ENCODE measurements around the gene NCAPD2. TPM values are rescaled to one million over a fixed set of nuclear protein-coding genes. Genes with fewer than 3 reads are reported as not detected.
A peak's percentile ranks its signal among the peaks of the same experiment; 100 is the strongest.
"Not testable (repeated sequence)": the region's sequence is repeated elsewhere in the genome, so short reads cannot be mapped to it uniquely, and the experiment has no call there.

NCAPD2 gene
- total and polyA plus RNA-seq, 7 donors: 9.0 to 89.5 (median 13.3) TPM

DNA sequence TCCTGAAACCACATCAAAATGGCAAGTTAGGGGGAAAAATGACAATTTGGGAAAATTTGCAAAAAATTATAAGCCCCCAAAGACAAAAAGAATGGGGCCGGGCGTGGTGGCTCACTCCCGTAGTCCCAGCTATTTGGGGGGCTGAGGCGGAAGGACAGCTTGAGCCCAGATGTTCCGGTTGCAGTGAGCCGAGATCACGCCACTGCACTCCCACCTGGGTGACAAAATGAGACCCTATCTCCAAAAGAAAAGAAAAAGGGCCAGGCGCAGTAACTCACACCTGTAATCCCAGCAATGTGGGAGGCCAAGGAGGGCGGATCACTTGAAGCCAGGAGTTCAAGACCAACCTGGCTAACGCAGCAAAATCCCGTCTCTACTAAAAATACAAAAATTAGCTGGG, 21.4 kb upstream of the NCAPD2 start:
- Histone ChIP-seq H3K27me3 (no peaks in the 10 kb centered on the region), H3K4me3 (no peak overlapping the region), H3K36me3 (no peaks in the 10 kb centered on the region), H3K4me1 (peaks cover 0 to 45% (median 36%) of the 10 kb centered on the region in 4 donors), H3K27ac (no peak overlapping the region), H3K9me3 (no peaks in the 10 kb centered on the region)
- 91% methylated on average over 11 of the region's 11 CpGs for WGBS, 2 donors
- DNase-seq: no peak
- intact Hi-C loops (cut with DNase I): no loop called here
- TF ChIP-seq EP300 (IDR thresholded peaks at IDR 0.05) (no peak), POLR2A (IDR thresholded peaks at IDR 0.05) (no peak), POLR2AphosphoS5 (IDR thresholded peaks at IDR 0.05) (no peak)
- TF ChIP-seq, protein P1, sequence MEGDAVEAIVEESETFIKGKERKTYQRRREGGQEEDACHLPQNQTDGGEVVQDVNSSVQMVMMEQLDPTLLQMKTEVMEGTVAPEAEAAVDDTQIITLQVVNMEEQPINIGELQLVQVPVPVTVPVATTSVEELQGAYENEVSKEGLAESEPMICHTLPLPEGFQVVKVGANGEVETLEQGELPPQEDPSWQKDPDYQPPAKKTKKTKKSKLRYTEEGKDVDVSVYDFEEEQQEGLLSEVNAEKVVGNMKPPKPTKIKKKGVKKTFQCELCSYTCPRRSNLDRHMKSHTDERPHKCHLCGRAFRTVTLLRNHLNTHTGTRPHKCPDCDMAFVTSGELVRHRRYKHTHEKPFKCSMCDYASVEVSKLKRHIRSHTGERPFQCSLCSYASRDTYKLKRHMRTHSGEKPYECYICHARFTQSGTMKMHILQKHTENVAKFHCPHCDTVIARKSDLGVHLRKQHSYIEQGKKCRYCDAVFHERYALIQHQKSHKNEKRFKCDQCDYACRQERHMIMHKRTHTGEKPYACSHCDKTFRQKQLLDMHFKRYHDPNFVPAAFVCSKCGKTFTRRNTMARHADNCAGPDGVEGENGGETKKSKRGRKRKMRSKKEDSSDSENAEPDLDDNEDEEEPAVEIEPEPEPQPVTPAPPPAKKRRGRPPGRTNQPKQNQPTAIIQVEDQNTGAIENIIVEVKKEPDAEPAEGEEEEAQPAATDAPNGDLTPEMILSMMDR (IDR thresholded peaks at IDR 0.05): no peak

DNA sequence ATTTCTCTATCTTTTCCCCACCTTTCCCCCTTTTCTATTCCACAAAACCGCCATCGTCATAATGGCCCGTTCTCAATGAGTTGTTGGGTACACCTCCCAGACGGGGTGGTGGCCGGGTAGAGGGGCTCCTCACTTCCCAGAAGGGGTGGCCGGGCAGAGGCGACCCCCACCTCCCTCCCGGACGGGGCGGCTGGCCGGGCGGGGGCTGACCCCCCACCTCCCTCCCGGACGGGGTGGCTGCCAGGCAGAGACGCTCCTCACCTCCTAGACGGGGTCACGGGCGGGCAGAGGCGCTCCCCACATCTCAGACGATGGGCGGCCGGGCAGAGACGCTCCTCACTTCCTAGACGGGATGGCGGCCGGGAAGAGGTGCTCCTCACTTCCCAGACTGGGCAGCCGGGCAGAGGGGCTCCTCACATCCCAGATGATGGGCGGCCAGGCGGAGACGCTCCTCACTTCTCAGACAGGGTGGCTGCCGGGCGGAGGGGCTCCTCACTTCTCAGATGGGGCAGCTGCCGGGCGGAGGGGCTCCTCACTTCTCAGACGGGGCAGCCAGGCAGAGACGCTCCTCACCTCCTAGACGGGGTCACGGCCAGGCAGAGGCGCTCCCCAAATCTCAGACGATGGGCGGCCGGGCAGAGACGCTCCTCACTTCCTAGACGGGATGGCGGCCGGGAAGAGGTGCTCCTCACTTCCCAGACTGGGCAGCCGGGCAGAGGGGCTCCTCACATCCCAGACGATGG, 18.5 kb upstream of the NCAPD2 start:
- H3K27me3 ChIP-seq; H3K9me3 ChIP-seq; intact Hi-C loops (cut with DNase I); H3K4me3 ChIP-seq; H3K27ac ChIP-seq; H3K36me3 ChIP-seq; DNase-seq: not testable (repeated sequence)
- 93 to 95% methylated on average over 46 to 47 of the region's 48 CpGs for WGBS, 2 donors
- H3K4me1 ChIP-seq: peaks cover 0 to 32% (median 13%) of the 10 kb centered on the region in 4 donors

DNA sequence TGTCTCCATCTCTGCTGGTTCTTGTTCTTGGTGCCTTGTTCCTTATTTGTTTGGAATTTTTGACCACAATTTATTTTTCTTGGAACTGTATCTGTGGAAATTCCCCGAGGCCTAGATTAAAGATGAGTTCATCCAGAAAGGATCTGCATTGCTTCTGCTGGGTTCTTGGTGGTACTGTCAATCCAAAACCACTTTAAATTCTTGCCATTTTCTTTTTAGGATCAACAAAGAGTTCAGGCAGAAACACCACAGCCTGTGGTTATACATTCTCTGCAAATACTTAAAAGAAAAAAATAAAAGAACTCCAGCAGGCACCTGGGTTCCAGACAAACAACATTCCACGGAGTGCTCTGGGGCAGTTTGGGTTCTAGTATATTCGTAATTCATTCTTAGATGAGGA, 17.4 kb upstream of the NCAPD2 start:
- Histone ChIP-seq H3K9me3 (no peaks in the 10 kb centered on the region), H3K4me3 (no peak overlapping the region), H3K4me1 (peaks cover 0 to 27% (median 8%) of the 10 kb centered on the region in 4 donors), H3K36me3 (no peaks in the 10 kb centered on the region), H3K27ac (peak overlapping the region; percentile 29 to 81 (median 68)), H3K27me3 (no peaks in the 10 kb centered on the region)
- intact Hi-C loops (cut with DNase I): no loop called here
- TF ChIP-seq EP300 (IDR thresholded peaks at IDR 0.05): no peak
- TF ChIP-seq, protein P1 (IDR thresholded peaks at IDR 0.05): no peak
- no peak for TF ChIP-seq POLR2A (IDR thresholded peaks at IDR 0.05)
- peak in 2 of 4 donors; percentile 38 to 48 for TF ChIP-seq POLR2AphosphoS5 (IDR thresholded peaks at IDR 0.05)
- 71 to 82% methylated on average over 3 of the region's 3 CpGs for WGBS, 2 donors
- no peak for DNase-seq

DNA sequence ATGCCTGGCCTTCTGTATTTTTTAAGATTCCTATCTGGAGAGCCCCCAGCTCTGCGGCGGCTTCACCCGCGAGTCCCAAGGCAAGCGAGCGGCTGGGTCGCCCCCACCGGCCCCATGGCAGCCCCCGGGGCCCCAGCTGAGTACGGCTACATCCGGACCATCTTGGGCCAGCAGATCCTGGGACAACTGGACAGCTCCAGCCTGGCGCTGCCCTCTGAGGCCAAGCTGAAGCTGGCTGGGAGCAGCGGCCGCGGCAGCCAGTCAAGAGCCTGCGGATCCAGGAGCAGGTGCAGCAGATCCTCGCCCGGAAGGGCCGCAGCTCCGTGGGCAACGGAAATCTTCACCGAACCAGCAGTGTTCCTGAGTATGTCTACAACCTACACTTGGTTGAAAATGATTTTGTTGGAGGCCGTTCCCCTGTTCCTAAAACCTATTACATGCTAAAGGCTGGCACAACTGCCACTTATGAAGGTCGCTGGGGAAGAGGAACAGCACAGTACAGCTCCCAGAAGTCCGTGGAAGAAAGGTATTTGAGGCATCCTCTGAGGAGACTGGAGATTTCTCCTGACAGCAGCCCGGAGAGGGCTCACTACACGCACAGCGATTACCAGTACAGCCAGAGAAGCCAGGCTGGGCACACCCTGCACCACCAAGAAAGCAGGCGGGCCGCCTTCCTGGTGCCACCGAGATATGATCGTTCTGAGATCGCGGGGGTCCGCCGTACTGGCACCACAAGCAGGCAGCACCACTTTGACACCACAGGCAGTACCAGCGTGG, 16.1 kb upstream of the NCAPD2 start:
- 95 to 96% methylated on average over 37 of the region's 37 CpGs for WGBS, 2 donors
- DNase-seq; intact Hi-C loops (cut with DNase I): not testable (repeated sequence)

DNA sequence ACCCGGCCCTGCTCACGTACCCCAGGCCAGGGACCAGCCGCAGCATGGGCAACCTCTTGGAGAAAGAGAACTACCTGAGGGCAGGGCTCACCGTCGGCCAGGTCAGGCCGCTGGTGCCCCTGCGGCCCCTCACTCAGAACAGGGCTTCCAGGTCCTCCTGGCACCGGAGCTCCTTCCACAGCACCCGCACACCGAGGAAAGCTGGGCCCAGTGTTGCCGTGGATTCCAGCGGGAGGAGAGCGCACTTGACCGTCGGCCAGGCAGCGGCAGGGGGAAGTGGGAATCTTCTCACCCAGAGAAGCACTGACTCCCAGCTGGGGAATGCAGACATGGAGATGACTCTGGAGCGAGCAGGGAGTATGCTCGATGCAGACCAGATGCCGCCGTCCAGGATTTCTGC, 15.5 kb upstream of the NCAPD2 start:
- Histone ChIP-seq H3K27me3 (no peaks in the 10 kb centered on the region), H3K4me3 (no peak overlapping the region), H3K36me3 (no peaks in the 10 kb centered on the region), H3K9me3 (no peaks in the 10 kb centered on the region), H3K27ac (peak overlapping the region in 2 of 4 donors; percentile 43 to 71), H3K4me1 (peaks cover 0 to 27% (median 8%) of the 10 kb centered on the region in 4 donors)
- TF ChIP-seq EP300 (IDR thresholded peaks at IDR 0.05) (no peak), POLR2AphosphoS5 (IDR thresholded peaks at IDR 0.05) (no peak), POLR2A (IDR thresholded peaks at IDR 0.05) (no peak)
- TF ChIP-seq, protein P1 (IDR thresholded peaks at IDR 0.05): no peak
- WGBS, 2 donors: 91 to 95% methylated on average over 20 of the region's 20 CpGs
- intact Hi-C loops (cut with DNase I): no loop called here
- DNase-seq: no peak

More for the DNA sequence above, 16.1 kb upstream of the NCAPD2 start:
- Histone ChIP-seq H3K4me1 (peaks cover 0 to 27% (median 8%) of the 10 kb centered on the region in 4 donors), H3K27ac (peak overlapping the region in 3 of 4 donors; percentile 65 to 81 (median 71))
- not testable (repeated sequence) for H3K27me3 ChIP-seq, H3K36me3 ChIP-seq, H3K4me3 ChIP-seq, H3K9me3 ChIP-seq
